HEK293 (cell line): Measurements from ENCODE around the gene NXPE4.

Source experiments
- CTCF ChIA-PET: fragments of 350-600 bp; formaldehyde crosslinking; extraction: SDS; loops from one replicate; lab custom pipeline; 2021; ENCODE audit warnings: antibody characterized with exemption; lab: Yijun Ruan, JAX
- POLR2A ChIA-PET: fragments of 300-600 bp; formaldehyde crosslinking; extraction: SDS; loops from one replicate; lab custom pipeline; 2020; ENCODE audit warnings: antibody characterized with exemption, inconsistent platforms; lab: Yijun Ruan, JAX
- H3K27ac ChIP-seq: fragments of 200-500 bp; sonication (Bioruptor generic); 2 replicates; pipeline ENCODE4 v1.5.1; 2014; ENCODE audit warnings: low read depth, low read length, control low read depth, inconsistent platforms; ENCODE audit errors: extremely low read depth
- H3K36me3 ChIP-seq, 2 experiments: fragments of 200-500 bp in 1 of 2; sonication (Bioruptor generic) in 1 of 2; 1 replicate in 1 of 2; 2 replicates in 1 of 2; pipeline ENCODE4 v1.5.1; 2014 to 2017; ENCODE audit warnings: inconsistent platforms in 2 of 2, low read length in 2 of 2; ENCODE audit not compliant: control insufficient read depth in 2 of 2, insufficient read depth in 1 of 2
- H3K4me1 ChIP-seq: fragments of 200-500 bp; sonication (Bioruptor generic); 2 replicates; pipeline ENCODE4 v1.5.1; 2014; ENCODE audit warnings: mild to moderate bottlenecking, low read length, inconsistent platforms; ENCODE audit not compliant: control insufficient read depth, insufficient read depth
- H3K4me3 ChIP-seq: 2 replicates; pipeline ENCODE4 v1.5.1; 2011; ENCODE audit warnings: low read depth, mild to moderate bottlenecking, control low read depth, low read length, moderate library complexity
- H3K9me3 ChIP-seq: fragments of 200-500 bp; sonication (Bioruptor generic); 2 replicates; pipeline ENCODE4 v1.5.1; 2014; ENCODE audit warnings: low read depth, low read length, inconsistent platforms; ENCODE audit not compliant: control insufficient read depth, insufficient read depth
- HOXA7 ChIP-seq: sonication (generic); formaldehyde crosslinking; IDR thresholded peaks from 2 replicates; pipeline ENCODE4 v1.8.1; 2022; ENCODE audit warnings: missing genetic modification reagents, borderline replicate concordance
- PRDM1 ChIP-seq: fragments of 450-650 bp; formaldehyde crosslinking; IDR thresholded peaks from 2 replicates; pipeline ENCODE4; 2016; ENCODE audit warnings: missing biosample characterization, missing genetic modification characterization
- ZNF121 ChIP-seq: fragments of 450-650 bp; formaldehyde crosslinking; IDR thresholded peaks from 2 replicates; pipeline ENCODE4 v1.5.1; 2016; ENCODE audit warnings: missing biosample characterization, missing genetic modification characterization
- ZNF146 ChIP-seq: fragments of 450-650 bp; formaldehyde crosslinking; IDR thresholded peaks from 2 replicates; pipeline ENCODE4 v1.5.1; 2016; ENCODE audit warnings: missing biosample characterization, missing genetic modification characterization
- ZNF266 ChIP-seq: fragments of 450-650 bp; formaldehyde crosslinking; IDR thresholded peaks from 2 replicates; pipeline ENCODE4 v1.5.1; 2016; ENCODE audit warnings: missing biosample characterization, missing genetic modification characterization, low read depth
- ZNF426 ChIP-seq: fragments of 450-650 bp; formaldehyde crosslinking; IDR thresholded peaks from 2 replicates; pipeline ENCODE4 v1.5.1; 2017; ENCODE audit warnings: missing biosample characterization, missing genetic modification characterization, mild to moderate bottlenecking, inconsistent platforms, moderate library complexity
- ZNF785 ChIP-seq: fragments of 450-650 bp; formaldehyde crosslinking; IDR thresholded peaks from 2 replicates; pipeline ENCODE4 v1.5.1; 2016; ENCODE audit warnings: missing biosample characterization, missing genetic modification characterization
- ZSCAN16 ChIP-seq: fragments of 450-650 bp; formaldehyde crosslinking; IDR thresholded peaks from 2 replicates; pipeline ENCODE4 v1.5.1; 2016; ENCODE audit warnings: missing biosample characterization, missing genetic modification characterization
- TF ChIP-seq, protein P1 (sequence below): fragments of 450-650 bp; formaldehyde crosslinking; IDR thresholded peaks from 2 replicates; pipeline ENCODE4 v1.5.1; 2016; ENCODE audit warnings: missing biosample characterization, missing genetic modification characterization, borderline replicate concordance
- TF ChIP-seq, protein P2 (sequence below): fragments of 450-650 bp; formaldehyde crosslinking; IDR thresholded peaks from 2 replicates; pipeline ENCODE4 v1.5.1; 2016; ENCODE audit warnings: missing biosample characterization, missing genetic modification characterization
- TF ChIP-seq, protein P3 (sequence below): fragments of 450-650 bp; formaldehyde crosslinking; IDR thresholded peaks from 2 replicates; pipeline ENCODE4 v1.5.1; 2016; ENCODE audit warnings: missing biosample characterization, missing genetic modification characterization
- TF ChIP-seq, protein P4 (sequence below): fragments of 450-650 bp; formaldehyde crosslinking; IDR thresholded peaks from 2 replicates; pipeline ENCODE4 v1.5.1; 2017; ENCODE audit warnings: missing biosample characterization, missing genetic modification characterization
- TF ChIP-seq, protein P5 (sequence below): fragments of 450-650 bp; formaldehyde crosslinking; IDR thresholded peaks from 2 replicates; pipeline ENCODE4 v1.5.1; 2016; ENCODE audit warnings: missing biosample characterization, missing genetic modification characterization

NXPE4 gene

DNA sequence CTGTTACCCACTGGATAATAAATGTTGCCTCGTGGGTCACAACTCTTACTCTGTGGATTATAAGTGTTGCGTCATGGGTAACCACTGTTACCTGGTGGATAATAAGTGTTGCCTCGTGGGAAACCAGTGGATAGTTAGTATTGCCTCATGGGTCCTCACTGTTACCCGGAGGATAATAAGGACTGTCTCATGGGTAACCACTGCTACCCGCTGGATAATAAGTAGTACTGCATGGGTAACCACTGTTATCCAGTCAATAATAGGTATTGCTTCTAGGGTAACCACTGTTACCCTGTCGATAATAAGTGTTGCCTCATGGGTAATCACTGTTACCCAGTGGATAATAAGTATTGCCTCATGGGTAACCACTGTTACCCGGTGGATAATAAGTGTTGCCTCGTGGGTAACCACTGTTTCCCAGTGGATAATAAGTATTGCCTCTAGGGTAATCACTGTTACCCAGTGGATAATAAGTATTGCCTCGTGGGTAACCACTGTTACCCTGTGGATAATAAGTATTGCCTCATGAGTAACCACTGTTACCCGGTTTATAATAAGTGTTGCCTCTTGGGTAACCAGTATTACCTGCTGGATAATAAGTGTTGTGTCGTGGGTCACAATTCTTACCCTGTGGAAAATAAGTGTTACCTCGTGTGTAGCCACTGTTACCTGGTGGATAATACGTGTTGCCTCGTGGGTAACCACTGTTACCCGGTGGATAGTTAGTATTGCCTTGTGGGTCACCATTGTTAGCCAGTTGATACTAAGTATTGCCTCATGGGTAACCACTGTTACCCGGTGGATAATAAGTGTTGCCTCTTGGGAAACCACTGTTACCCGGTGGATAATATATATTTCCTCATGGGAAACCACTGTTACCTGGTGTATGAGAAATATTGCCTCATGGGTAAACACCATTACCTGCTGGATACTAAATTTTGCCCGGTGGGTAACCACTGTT lies 15.7 kb upstream of the NXPE4 start:
- TF ChIP-seq ZNF426 (tag by site-specific recombination) (no peak), ZSCAN16 (tag by site-specific recombination) (no peak), ZNF785 (tag by site-specific recombination) (no peak), ZNF266 (no peak), ZNF121 (tag by site-specific recombination) (no peak), ZNF146 (tag by site-specific recombination) (no peak), HOXA7 (CRISPR knock-in tag) (no peak), PRDM1 (no peak)
- TF ChIP-seq, protein P1, sequence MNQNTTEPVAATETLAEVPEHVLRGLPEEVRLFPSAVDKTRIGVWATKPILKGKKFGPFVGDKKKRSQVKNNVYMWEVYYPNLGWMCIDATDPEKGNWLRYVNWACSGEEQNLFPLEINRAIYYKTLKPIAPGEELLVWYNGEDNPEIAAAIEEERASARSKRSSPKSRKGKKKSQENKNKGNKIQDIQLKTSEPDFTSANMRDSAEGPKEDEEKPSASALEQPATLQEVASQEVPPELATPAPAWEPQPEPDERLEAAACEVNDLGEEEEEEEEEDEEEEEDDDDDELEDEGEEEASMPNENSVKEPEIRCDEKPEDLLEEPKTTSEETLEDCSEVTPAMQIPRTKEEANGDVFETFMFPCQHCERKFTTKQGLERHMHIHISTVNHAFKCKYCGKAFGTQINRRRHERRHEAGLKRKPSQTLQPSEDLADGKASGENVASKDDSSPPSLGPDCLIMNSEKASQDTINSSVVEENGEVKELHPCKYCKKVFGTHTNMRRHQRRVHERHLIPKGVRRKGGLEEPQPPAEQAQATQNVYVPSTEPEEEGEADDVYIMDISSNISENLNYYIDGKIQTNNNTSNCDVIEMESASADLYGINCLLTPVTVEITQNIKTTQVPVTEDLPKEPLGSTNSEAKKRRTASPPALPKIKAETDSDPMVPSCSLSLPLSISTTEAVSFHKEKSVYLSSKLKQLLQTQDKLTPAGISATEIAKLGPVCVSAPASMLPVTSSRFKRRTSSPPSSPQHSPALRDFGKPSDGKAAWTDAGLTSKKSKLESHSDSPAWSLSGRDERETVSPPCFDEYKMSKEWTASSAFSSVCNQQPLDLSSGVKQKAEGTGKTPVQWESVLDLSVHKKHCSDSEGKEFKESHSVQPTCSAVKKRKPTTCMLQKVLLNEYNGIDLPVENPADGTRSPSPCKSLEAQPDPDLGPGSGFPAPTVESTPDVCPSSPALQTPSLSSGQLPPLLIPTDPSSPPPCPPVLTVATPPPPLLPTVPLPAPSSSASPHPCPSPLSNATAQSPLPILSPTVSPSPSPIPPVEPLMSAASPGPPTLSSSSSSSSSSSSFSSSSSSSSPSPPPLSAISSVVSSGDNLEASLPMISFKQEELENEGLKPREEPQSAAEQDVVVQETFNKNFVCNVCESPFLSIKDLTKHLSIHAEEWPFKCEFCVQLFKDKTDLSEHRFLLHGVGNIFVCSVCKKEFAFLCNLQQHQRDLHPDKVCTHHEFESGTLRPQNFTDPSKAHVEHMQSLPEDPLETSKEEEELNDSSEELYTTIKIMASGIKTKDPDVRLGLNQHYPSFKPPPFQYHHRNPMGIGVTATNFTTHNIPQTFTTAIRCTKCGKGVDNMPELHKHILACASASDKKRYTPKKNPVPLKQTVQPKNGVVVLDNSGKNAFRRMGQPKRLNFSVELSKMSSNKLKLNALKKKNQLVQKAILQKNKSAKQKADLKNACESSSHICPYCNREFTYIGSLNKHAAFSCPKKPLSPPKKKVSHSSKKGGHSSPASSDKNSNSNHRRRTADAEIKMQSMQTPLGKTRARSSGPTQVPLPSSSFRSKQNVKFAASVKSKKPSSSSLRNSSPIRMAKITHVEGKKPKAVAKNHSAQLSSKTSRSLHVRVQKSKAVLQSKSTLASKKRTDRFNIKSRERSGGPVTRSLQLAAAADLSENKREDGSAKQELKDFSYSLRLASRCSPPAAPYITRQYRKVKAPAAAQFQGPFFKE (tag by site-specific recombination): no peak
- TF ChIP-seq, protein P2, sequence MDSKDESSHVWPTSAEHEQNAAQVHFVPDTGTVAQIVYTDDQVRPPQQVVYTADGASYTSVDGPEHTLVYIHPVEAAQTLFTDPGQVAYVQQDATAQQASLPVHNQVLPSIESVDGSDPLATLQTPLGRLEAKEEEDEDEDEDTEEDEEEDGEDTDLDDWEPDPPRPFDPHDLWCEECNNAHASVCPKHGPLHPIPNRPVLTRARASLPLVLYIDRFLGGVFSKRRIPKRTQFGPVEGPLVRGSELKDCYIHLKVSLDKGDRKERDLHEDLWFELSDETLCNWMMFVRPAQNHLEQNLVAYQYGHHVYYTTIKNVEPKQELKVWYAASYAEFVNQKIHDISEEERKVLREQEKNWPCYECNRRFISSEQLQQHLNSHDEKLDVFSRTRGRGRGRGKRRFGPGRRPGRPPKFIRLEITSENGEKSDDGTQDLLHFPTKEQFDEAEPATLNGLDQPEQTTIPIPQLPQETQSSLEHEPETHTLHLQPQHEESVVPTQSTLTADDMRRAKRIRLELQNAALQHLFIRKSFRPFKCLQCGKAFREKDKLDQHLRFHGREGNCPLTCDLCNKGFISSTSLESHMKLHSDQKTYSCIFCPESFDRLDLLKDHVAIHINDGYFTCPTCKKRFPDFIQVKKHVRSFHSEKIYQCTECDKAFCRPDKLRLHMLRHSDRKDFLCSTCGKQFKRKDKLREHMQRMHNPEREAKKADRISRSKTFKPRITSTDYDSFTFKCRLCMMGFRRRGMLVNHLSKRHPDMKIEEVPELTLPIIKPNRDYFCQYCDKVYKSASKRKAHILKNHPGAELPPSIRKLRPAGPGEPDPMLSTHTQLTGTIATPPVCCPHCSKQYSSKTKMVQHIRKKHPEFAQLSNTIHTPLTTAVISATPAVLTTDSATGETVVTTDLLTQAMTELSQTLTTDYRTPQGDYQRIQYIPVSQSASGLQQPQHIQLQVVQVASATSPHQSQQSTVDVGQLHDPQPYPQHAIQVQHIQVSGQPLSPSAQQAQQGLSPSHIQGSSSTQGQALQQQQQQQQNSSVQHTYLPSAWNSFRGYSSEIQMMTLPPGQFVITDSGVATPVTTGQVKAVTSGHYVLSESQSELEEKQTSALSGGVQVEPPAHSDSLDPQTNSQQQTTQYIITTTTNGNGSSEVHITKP (tag by site-specific recombination): no peak
- TF ChIP-seq, protein P3, sequence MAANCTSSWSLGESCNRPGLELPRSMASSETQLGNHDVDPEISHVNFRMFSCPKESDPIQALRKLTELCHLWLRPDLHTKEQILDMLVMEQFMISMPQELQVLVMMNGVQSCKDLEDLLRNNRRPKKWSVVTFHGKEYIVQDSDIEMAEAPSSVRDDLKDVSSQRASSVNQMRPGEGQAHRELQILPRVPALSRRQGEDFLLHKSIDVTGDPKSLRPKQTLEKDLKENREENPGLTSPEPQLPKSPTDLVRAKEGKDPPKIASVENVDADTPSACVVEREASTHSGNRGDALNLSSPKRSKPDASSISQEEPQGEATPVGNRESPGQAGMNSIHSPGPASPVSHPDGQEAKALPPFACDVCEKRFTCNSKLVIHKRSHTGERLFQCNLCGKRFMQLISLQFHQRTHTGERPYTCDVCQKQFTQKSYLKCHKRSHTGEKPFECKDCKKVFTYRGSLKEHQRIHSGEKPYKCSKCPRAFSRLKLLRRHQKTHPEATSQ (tag by site-specific recombination): no peak
- TF ChIP-seq, protein P4, sequence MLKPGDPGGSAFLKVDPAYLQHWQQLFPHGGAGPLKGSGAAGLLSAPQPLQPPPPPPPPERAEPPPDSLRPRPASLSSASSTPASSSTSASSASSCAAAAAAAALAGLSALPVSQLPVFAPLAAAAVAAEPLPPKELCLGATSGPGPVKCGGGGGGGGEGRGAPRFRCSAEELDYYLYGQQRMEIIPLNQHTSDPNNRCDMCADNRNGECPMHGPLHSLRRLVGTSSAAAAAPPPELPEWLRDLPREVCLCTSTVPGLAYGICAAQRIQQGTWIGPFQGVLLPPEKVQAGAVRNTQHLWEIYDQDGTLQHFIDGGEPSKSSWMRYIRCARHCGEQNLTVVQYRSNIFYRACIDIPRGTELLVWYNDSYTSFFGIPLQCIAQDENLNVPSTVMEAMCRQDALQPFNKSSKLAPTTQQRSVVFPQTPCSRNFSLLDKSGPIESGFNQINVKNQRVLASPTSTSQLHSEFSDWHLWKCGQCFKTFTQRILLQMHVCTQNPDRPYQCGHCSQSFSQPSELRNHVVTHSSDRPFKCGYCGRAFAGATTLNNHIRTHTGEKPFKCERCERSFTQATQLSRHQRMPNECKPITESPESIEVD (tag by site-specific recombination): no peak
- TF ChIP-seq, protein P5, sequence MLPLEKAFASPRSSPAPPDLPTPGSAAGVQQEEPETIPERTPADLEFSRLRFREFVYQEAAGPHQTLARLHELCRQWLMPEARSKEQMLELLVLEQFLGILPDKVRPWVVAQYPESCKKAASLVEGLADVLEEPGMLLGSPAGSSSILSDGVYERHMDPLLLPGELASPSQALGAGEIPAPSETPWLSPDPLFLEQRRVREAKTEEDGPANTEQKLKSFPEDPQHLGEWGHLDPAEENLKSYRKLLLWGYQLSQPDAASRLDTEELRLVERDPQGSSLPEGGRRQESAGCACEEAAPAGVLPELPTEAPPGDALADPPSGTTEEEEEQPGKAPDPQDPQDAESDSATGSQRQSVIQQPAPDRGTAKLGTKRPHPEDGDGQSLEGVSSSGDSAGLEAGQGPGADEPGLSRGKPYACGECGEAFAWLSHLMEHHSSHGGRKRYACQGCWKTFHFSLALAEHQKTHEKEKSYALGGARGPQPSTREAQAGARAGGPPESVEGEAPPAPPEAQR (tag by site-specific recombination): no peak
- ChIA-PET POLR2A (no interaction called here), CTCF (no interaction called here)
- Histone ChIP-seq H3K27ac (no peak overlapping the region), H3K4me3 (no peak overlapping the region), H3K4me1 (no peaks in the 10 kb centered on the region), H3K36me3 (no peaks in the 10 kb centered on the region), H3K9me3 (no peaks in the 10 kb centered on the region)
